GM03348 (cell line): Measurements from ENCODE around the gene PER3.

Experiments used
- DNase-seq: peaks from one replicate; pipeline ENCODE4 v3.0.0; 2012; ENCODE audit warnings: low spot score

Gene PER3

GRCh38 chr1:7783826-7784491 is at the start of gene PER3:
PER3 (plus strand) TSS chr1:7784291; CDS start chr1:7784878, 587 bp downstream.
- peak; percentile 99 for DNase-seq

- no peak for DNase-seq
These were observed 46.0 kb upstream of the PER3 start for GRCh38 chr1:7738044-7738443.

- no peak for DNase-seq
These were observed 40.7 kb upstream of the PER3 start for GRCh38 chr1:7743346-7743745.

GRCh38 chr1:7744882-7745281 is 39.2 kb upstream of the PER3 start:
- no peak for DNase-seq

- DNase-seq, result no peak
These were observed 38.3 kb upstream of the PER3 start for GRCh38 chr1:7745783-7746182.

- no peak for DNase-seq
These were observed 36.5 kb upstream of the PER3 start for GRCh38 chr1:7747605-7748004.

GRCh38 chr1:7749126-7749525 is 35.0 kb upstream of the PER3 start:
- no peak for DNase-seq

- no peak for DNase-seq
These were observed 32.9 kb upstream of the PER3 start for GRCh38 chr1:7751174-7751573.

GRCh38 chr1:7752512-7753417 is 31.3 kb upstream of the PER3 start:
- peak; percentile 70 for DNase-seq

GRCh38 chr1:7753641-7754040 is 30.4 kb upstream of the PER3 start:
- no peak for DNase-seq

- no peak for DNase-seq
These were observed 29.9 kb upstream of the PER3 start for GRCh38 chr1:7754234-7754633.

- DNase-seq, result no peak
These were observed 28.6 kb upstream of the PER3 start for GRCh38 chr1:7755448-7755847.

- no peak for DNase-seq
These were observed 23.8 kb upstream of the PER3 start for GRCh38 chr1:7760245-7760644.

- DNase-seq, result no peak
These were observed 23.0 kb upstream of the PER3 start for GRCh38 chr1:7761103-7761502.

- no peak for DNase-seq
These were observed 16.9 kb upstream of the PER3 start for GRCh38 chr1:7767176-7767575.

GRCh38 chr1:7768583-7768982 is 15.5 kb upstream of the PER3 start:
- no peak for DNase-seq

- no peak for DNase-seq
These were observed 14.2 kb upstream of the PER3 start for GRCh38 chr1:7769673-7770412.

GRCh38 chr1:7770669-7770996 is 13.5 kb upstream of the PER3 start:
- peak; percentile 14 for DNase-seq

- peak; percentile 99 for DNase-seq
These were observed 12.9 kb upstream of the PER3 start, which contains the start of gene VAMP3 for GRCh38 chr1:7770997-7771822. VAMP3 (plus strand) TSS chr1:7771296; CDS start chr1:7771384, 88 bp downstream.

- no peak for DNase-seq
These were observed 12.2 kb upstream of the PER3 start for GRCh38 chr1:7771823-7772299.

GRCh38 chr1:7777591-7777990 is 6.5 kb upstream of the PER3 start:
- DNase-seq, result no peak
